Hepatocyte (in vitro differentiated cells): ENCODE results near the gene TSPO2. TPM values are rescaled to one million over a fixed set of nuclear protein-coding genes. Genes with fewer than 3 reads are reported as not detected.

Experiments
- DNase-seq: peaks from one replicate; pipeline ENCODE4 v3.0.0-alpha.2; 2016; ENCODE audit warnings: low spot score
- H2AFZ ChIP-seq: fragments of 200-600 bp; sonication (generic); 2 replicates; pipeline ENCODE4 v1.6.0; 2016; ENCODE audit warnings: antibody characterized with exemption, mild to moderate bottlenecking
- H3K27ac ChIP-seq: fragments of 200-600 bp; sonication (generic); 2 replicates; pipeline ENCODE4 v1.5.1; 2016; ENCODE audit warnings: mild to moderate bottlenecking
- H3K27me3 ChIP-seq: fragments of 200-600 bp; sonication (generic); 2 replicates; pipeline ENCODE4 v1.6.1; 2016
- H3K36me3 ChIP-seq: fragments of 200-600 bp; sonication (generic); replicated peaks from 2 replicates; pipeline ENCODE4 v1.5.1; 2016; ENCODE audit warnings: low read depth; ENCODE audit not compliant: insufficient read depth
- H3K4me1 ChIP-seq: fragments of 200-600 bp; sonication (generic); 2 replicates; pipeline ENCODE4 v1.5.1; 2016; ENCODE audit warnings: mild to moderate bottlenecking, moderate library complexity; ENCODE audit not compliant: insufficient read depth
- H3K4me2 ChIP-seq: fragments of 200-600 bp; sonication (generic); 2 replicates; pipeline ENCODE4 v1.6.0; 2016
- H3K4me3 ChIP-seq: fragments of 200-600 bp; sonication (generic); 2 replicates; pipeline ENCODE4 v1.5.1; 2016; ENCODE audit warnings: mild to moderate bottlenecking
- H3K79me2 ChIP-seq: fragments of 200-600 bp; sonication (generic); 2 replicates; pipeline ENCODE4 v1.6.0; 2017; ENCODE audit warnings: mild to moderate bottlenecking
- H3K9me2 ChIP-seq: fragments of 200-600 bp; sonication (generic); replicated peaks from 2 replicates; pipeline ENCODE4 v1.6.0; 2017; ENCODE audit warnings: mild to moderate bottlenecking; ENCODE audit not compliant: insufficient read depth
- H3K9me3 ChIP-seq: fragments of 200-600 bp; sonication (generic); 2 replicates; pipeline ENCODE4 v1.5.1; 2016; ENCODE audit warnings: low read depth, mild to moderate bottlenecking
- H4K20me1 ChIP-seq: fragments of 200-600 bp; sonication (generic); 2 replicates; pipeline ENCODE4 v1.6.0; 2016; ENCODE audit warnings: mild to moderate bottlenecking; ENCODE audit not compliant: insufficient read depth, poor library complexity, severe bottlenecking
- EZH2 ChIP-seq: fragments of 200-600 bp; sonication (generic); IDR thresholded peaks from 2 replicates; pipeline ENCODE4 v1.6.1; 2016; ENCODE audit warnings: antibody characterized with exemption, mild to moderate bottlenecking, borderline replicate concordance
- EZH2phosphoT487 ChIP-seq: fragments of 200-600 bp; sonication (generic); IDR thresholded peaks from one replicate; pipeline ENCODE4 v1.6.1; 2018; ENCODE audit warnings: antibody characterized with exemption, mild to moderate bottlenecking, low read depth, moderate library complexity; ENCODE audit not compliant: unreplicated experiment, severe bottlenecking
- WGBS: methylation state at CpG from one replicate; pipeline ENCODE4 v1.1.6; 2016; ENCODE audit warnings: low lambda C conversion rate; ENCODE audit errors: missing lambda C conversion rate; 5-methylcytosine and 5-hydroxymethylcytosine counted together
- polyA plus RNA-seq: library from polyadenylated mRNA; unstranded; fragments of >200 nt; fragmentation: Nextera tagmentation; extraction: Ambion mirVana; gene quantifications from 2 replicates; pipeline ENCODE4 v1.2.1, GENCODE V29; 2016
- total RNA-seq: library from RNA; depleted of rRNA; stranded (reverse); fragments of >200 nt; gene quantifications from 2 replicates; pipeline ENCODE4 v1.2.3, GENCODE V29; 2014
- TF ChIP-seq, protein P1 (sequence below): fragments of 200-600 bp; sonication (generic); IDR thresholded peaks from 2 replicates; pipeline ENCODE4 v1.5.1; 2016; ENCODE audit warnings: antibody characterized with exemption, mild to moderate bottlenecking; ENCODE audit not compliant: poor library complexity

The TSPO2 gene
- total and polyA plus RNA-seq, 2 experiments from 2014 or later = 0.27 to 0.36 TPM

DNA sequence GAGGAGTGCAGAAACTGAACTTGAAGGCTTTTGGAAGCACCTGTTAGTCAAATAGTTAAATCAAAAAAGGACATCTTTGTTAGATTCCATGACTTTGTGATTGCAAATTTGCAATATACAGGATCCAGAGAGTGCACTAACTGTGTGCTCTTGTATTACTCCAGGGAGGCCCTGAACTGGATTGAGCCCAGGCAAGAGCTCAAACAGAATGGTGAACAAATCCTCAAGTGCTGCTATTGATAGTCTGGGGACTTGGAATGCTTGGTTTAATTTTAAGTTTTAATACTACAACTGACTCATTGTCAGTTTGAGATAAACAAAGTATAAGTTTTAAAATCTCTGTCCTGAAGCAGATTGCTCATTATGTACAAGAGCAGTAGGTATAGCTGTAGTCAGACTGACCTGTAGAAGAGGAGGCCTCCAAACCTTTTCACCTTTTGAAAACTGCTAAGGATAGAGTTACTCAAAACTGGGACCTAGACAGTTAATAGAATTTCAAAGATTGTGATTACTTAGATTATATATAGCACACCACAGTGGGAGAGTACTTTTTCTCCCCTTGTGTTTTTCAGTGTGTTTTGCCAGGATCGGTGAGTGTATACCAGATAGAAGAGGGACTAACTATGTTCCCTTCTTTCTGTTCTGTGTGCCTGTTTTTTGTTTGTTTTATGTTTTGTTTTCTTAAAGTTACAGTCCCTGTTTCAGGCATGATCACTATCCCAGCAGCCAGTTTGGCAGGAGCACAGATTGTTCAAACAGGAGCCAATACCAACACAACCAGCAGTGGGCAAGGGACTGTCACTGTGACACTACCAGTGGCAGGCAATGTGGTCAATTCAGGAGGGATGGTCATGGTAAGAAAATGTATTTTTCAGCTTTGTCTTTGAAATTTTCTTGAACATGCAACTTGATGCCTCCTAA is 48.8 kb downstream of the TSPO2 start:
- H3K27me3 ChIP-seq = no peaks in the 10 kb centered on the region
- H3K27ac ChIP-seq = no peak overlapping the region
- no peak overlapping the region for H3K4me3 ChIP-seq
- H3K79me2 ChIP-seq = peaks cover 15% of the 10 kb centered on the region
- no peaks in the 10 kb centered on the region for H4K20me1 ChIP-seq
- H2AFZ ChIP-seq = no peak overlapping the region
- no peak for TF ChIP-seq EZH2phosphoT487
- TF ChIP-seq, protein P1, sequence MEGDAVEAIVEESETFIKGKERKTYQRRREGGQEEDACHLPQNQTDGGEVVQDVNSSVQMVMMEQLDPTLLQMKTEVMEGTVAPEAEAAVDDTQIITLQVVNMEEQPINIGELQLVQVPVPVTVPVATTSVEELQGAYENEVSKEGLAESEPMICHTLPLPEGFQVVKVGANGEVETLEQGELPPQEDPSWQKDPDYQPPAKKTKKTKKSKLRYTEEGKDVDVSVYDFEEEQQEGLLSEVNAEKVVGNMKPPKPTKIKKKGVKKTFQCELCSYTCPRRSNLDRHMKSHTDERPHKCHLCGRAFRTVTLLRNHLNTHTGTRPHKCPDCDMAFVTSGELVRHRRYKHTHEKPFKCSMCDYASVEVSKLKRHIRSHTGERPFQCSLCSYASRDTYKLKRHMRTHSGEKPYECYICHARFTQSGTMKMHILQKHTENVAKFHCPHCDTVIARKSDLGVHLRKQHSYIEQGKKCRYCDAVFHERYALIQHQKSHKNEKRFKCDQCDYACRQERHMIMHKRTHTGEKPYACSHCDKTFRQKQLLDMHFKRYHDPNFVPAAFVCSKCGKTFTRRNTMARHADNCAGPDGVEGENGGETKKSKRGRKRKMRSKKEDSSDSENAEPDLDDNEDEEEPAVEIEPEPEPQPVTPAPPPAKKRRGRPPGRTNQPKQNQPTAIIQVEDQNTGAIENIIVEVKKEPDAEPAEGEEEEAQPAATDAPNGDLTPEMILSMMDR = no peak
- TF ChIP-seq EZH2 = no peak
- H3K4me1 ChIP-seq = no peaks in the 10 kb centered on the region
- WGBS = 93% methylated on average over 1 of the region's 1 CpG
- no peaks in the 10 kb centered on the region for H3K9me3 ChIP-seq
- no peak overlapping the region for H3K4me2 ChIP-seq
- peaks cover 13% of the 10 kb centered on the region for H3K36me3 ChIP-seq
- no peak for DNase-seq
- no peaks in the 10 kb centered on the region for H3K9me2 ChIP-seq

DNA sequence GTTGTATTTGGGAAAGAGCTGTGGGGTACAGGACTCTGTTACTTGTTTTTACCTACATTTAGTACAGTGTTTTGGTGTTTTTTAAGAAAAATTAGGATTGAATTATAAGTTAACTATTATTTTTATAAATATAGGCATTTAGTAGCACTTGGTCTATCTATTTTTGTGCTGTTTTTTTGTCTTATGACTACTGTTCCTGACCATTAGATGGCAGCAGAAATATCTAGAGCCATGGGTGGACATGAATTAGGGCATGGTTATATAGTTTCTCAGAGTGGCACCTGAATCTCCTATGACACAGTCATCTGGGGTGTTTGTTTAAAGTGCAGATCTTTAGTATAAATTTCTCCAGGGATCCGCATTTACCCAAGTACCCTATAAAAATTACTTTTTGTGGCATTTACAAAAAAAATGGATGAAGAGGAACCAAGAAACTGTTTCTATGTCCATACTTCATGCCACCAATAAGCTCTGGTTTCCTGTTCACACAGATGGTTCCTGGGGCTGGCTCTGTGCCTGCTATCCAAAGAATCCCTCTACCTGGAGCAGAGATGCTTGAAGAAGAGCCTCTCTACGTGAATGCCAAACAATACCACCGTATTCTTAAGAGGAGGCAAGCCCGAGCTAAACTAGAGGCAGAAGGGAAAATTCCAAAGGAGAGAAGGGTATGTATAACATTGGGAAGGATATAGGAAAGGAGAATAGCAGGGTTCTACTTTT is 50.3 kb downstream of the TSPO2 start:
- Histone ChIP-seq H3K4me3 (no peak overlapping the region), H3K9me2 (no peaks in the 10 kb centered on the region), H3K27ac (no peak overlapping the region), H3K79me2 (peaks cover 7% of the 10 kb centered on the region), H2AFZ (no peak overlapping the region), H3K9me3 (no peaks in the 10 kb centered on the region), H3K4me2 (no peak overlapping the region), H3K27me3 (no peaks in the 10 kb centered on the region), H4K20me1 (no peaks in the 10 kb centered on the region), H3K36me3 (peaks cover 14% of the 10 kb centered on the region), H3K4me1 (no peaks in the 10 kb centered on the region)
- 92% methylated on average over 4 of the region's 4 CpGs for WGBS
- TF ChIP-seq, protein P1 = peak; percentile 49
- TF ChIP-seq EZH2 = no peak
- no peak for TF ChIP-seq EZH2phosphoT487
- DNase-seq = no peak

DNA sequence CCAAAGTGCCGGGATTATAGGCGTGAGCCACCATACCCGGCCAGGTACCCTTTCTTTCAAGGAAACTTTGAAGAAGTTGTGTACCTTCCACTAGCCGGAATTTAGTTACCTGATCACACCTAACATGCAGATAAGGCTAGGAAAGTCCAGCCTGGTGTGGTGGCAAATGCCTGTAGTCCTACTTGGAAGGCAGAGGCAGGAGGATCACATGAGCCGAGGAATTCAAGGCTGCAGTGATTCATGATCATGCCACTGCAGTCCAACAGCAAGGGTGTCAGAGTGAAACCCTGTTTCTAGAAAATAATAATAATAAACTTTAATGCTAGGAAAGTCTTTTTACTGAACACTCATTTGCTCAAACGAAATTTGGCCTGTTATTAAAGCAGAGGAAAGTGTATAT is 51.5 kb downstream of the TSPO2 start:
- TF ChIP-seq EZH2phosphoT487 (no peak), EZH2 (no peak)
- TF ChIP-seq, protein P1 = no peak
- no peaks in the 10 kb centered on the region for H3K9me3 ChIP-seq
- H3K27me3 ChIP-seq = no peaks in the 10 kb centered on the region
- H3K4me2 ChIP-seq = no peak overlapping the region
- DNase-seq = no peak
- H3K4me1 ChIP-seq = no peaks in the 10 kb centered on the region
- H3K27ac ChIP-seq = no peak overlapping the region
- no peak overlapping the region for H2AFZ ChIP-seq
- no peak overlapping the region for H3K4me3 ChIP-seq
- peaks cover 4% of the 10 kb centered on the region for H3K79me2 ChIP-seq
- H3K36me3 ChIP-seq = peaks cover 20% of the 10 kb centered on the region
- H4K20me1 ChIP-seq = no peaks in the 10 kb centered on the region
- WGBS = 94% methylated on average over 6 of the region's 6 CpGs
- no peaks in the 10 kb centered on the region for H3K9me2 ChIP-seq

Other genes with a start within 250 kb of the TSPO2 start
- gene UNC5CL, start 3.2 kb upstream of the TSPO2 start, total RNA-seq = 38.1 and 42.9 TPM in 2 replicates
- gene UNC5CL, start 3.2 kb upstream of the TSPO2 start, polyA plus RNA-seq = 37.1 and 41.3 TPM in 2 replicates
- gene APOBEC2, start 10.7 kb downstream of the TSPO2 start, total RNA-seq = 2.9 and 3.1 TPM in 2 replicates
- 2.8 and 4.3 TPM in 2 replicates for gene APOBEC2, start 10.7 kb downstream of the TSPO2 start, polyA plus RNA-seq
- 28.0 and 31.2 TPM in 2 replicates for gene OARD1, start 29.9 kb downstream of the TSPO2 start, total RNA-seq
- gene OARD1, start 29.9 kb downstream of the TSPO2 start, polyA plus RNA-seq = 37.7 and 46.4 TPM in 2 replicates
- 25.2 TPM in 2 replicates for gene NFYA, start 30.5 kb downstream of the TSPO2 start, total RNA-seq
- gene NFYA, start 30.5 kb downstream of the TSPO2 start, polyA plus RNA-seq = 16.8 and 18.7 TPM in 2 replicates
- gene TREML1, start 111.9 kb downstream of the TSPO2 start, total RNA-seq = not detected in 2 replicates
- gene TREML1, start 111.9 kb downstream of the TSPO2 start, polyA plus RNA-seq = not detected in 2 replicates
- gene TREM2, start 120.6 kb downstream of the TSPO2 start, total RNA-seq = 2.5 and 2.8 TPM in 2 replicates
- 2.2 and 4.4 TPM in 2 replicates for gene TREM2, start 120.6 kb downstream of the TSPO2 start, polyA plus RNA-seq
- 0.24 and 0.40 TPM in 2 replicates for gene TREML2, start 158.7 kb downstream of the TSPO2 start, total RNA-seq
- gene TREML2, start 158.7 kb downstream of the TSPO2 start, polyA plus RNA-seq = not detected in 2 replicates
- not detected in 2 replicates for gene TREML4, start 185.9 kb downstream of the TSPO2 start, total RNA-seq
- gene TREML4, start 185.9 kb downstream of the TSPO2 start, polyA plus RNA-seq = not detected in 2 replicates
- gene TREM1, start 244.2 kb downstream of the TSPO2 start, total RNA-seq = 0.63 and 0.84 TPM in 2 replicates
- 2.3 and 2.8 TPM in 2 replicates for gene TREM1, start 244.2 kb downstream of the TSPO2 start, polyA plus RNA-seq